GM12878 (cell line): ENCODE measurements around the gene GUCY1A2. TPM values are rescaled to one million over a fixed set of nuclear protein-coding genes. Genes with fewer than 3 reads are reported as not detected.

Experiments
- ATAC-seq: fragments of 200-7000 bp; cut with Tn5 transposase; 3 replicates; pipeline ENCODE4 v1.9.1; 2020; ENCODE audit warnings: mild to moderate bottlenecking, moderate library complexity
- BruUV-seq: library from RNA; stranded (reverse); fragments of 400-500 nt; replicated peaks from 2 replicates; lab custom pipeline; 2021; lab: Mats Ljungman, UMichigan
- CTCF ChIA-PET: fragments of 300-600 bp; sonication (Branson Sonifier 250); formaldehyde crosslinking; extraction: SDS; loops from one replicate; lab custom pipeline; 2021; ENCODE audit warnings: inconsistent platforms; lab: Yijun Ruan, JAX
- POLR2A ChIA-PET: fragments of 350-600 bp; formaldehyde crosslinking; extraction: SDS; loops from one replicate; lab custom pipeline; 2021; ENCODE audit warnings: inconsistent platforms; lab: Charles Lee
- RAD21 ChIA-PET: fragments of 300-600 bp; sonication (Branson Sonifier 250); formaldehyde crosslinking; loops from one replicate; lab custom pipeline; 2023; ENCODE audit warnings: antibody characterized with exemption; ENCODE audit not compliant: unreplicated experiment; lab: Charles Lee
- SMC1A ChIA-PET: fragments of 300-600 bp; sonication (Branson Sonifier 250); formaldehyde crosslinking; loops from one replicate; lab custom pipeline; 2023; ENCODE audit not compliant: unreplicated experiment, uncharacterized antibody; lab: Charles Lee
- DNase-seq: peaks from one replicate; pipeline ENCODE4 v3.0.0-alpha.2; 2011; ENCODE audit warnings: low read depth, low spot score
- FAIRE-seq: peaks from 3 replicates; lab custom pipeline; 2011; peaks lifted over from hg19 to GRCh38; lab: Jason Lieb, UNC
- H2AFZ ChIP-seq: 2 replicates; pipeline ENCODE4 v1.6.0; 2011; ENCODE audit warnings: low read depth, low read length, control low read depth; ENCODE audit not compliant: control insufficient read depth
- H3K27ac ChIP-seq: 2 replicates; pipeline ENCODE4 v1.5.1; 2011; ENCODE audit warnings: control low read depth; ENCODE audit not compliant: control insufficient read depth, insufficient read depth
- H3K27me3 ChIP-seq, 2 experiments: replicated peaks in 1 of 2; 2 replicates each; pipeline versions ENCODE4 v1.6.0 to v1.6.1; 2011; ENCODE audit warnings: low read length in 1 of 2; ENCODE audit not compliant: control insufficient read depth in 2 of 2, insufficient read depth in 2 of 2
- H3K36me3 ChIP-seq, 2 experiments: 2 replicates each; pipeline ENCODE4 v1.5.1; 2011; ENCODE audit warnings: low read length in 1 of 2; ENCODE audit not compliant: control insufficient read depth in 2 of 2, insufficient read depth in 2 of 2
- H3K4me1 ChIP-seq: 2 replicates; pipeline ENCODE4 v1.6.1; 2011; ENCODE audit warnings: mild to moderate bottlenecking, low read length, moderate library complexity, mixed read lengths; ENCODE audit not compliant: control insufficient read depth, insufficient read depth
- H3K4me2 ChIP-seq: 2 replicates; pipeline ENCODE4 v1.6.0; 2011; ENCODE audit warnings: control low read depth; ENCODE audit not compliant: control insufficient read depth, insufficient read depth
- H3K4me3 ChIP-seq: fragments of 200-600 bp; sonication (generic); 2 replicates; pipeline ENCODE4 v1.5.1; 2016
- H3K79me2 ChIP-seq: 2 replicates; pipeline ENCODE4 v1.6.0; 2011; ENCODE audit warnings: low read length; ENCODE audit not compliant: control insufficient read depth, insufficient read depth
- H3K9ac ChIP-seq: 2 replicates; pipeline ENCODE4 v1.8.0; 2011; ENCODE audit warnings: low read length, control low read depth, mixed read lengths; ENCODE audit not compliant: control insufficient read depth, insufficient read depth
- H3K9me3 ChIP-seq: replicated peaks from 3 replicates; pipeline ENCODE4 v1.5.1; 2011; ENCODE audit warnings: mild to moderate bottlenecking, low read length; ENCODE audit not compliant: control insufficient read depth, insufficient read depth
- H4K20me1 ChIP-seq: 2 replicates; pipeline ENCODE4 v1.6.0; 2011; ENCODE audit not compliant: control insufficient read depth, insufficient read depth
- ASH2L ChIP-seq: fragments of 300-600, 200-600 bp; sonication (generic); IDR thresholded peaks from 2 replicates; pipeline ENCODE4 v1.6.1; 2017; ENCODE audit warnings: low read depth, mild to moderate bottlenecking, borderline replicate concordance
- BMI1 ChIP-seq: fragments of 450-650 bp; IDR thresholded peaks from 2 replicates; pipeline ENCODE4 v1.6.1; 2016; ENCODE audit warnings: mild to moderate bottlenecking, moderate library complexity, borderline replicate concordance
- EP300 ChIP-seq, 2 experiments: fragments of 150-350 bp in 1 of 2; IDR thresholded peaks; 2 replicates each; pipeline ENCODE4 v1.6.1; 2011 to 2012; ENCODE audit warnings: low read depth in 2 of 2, low read length in 2 of 2, borderline replicate concordance in 1 of 2, improper control_type of control experiment in 1 of 2, inconsistent platforms in 1 of 2; ENCODE audit not compliant: control insufficient read depth in 1 of 2
- GABPA ChIP-seq: IDR thresholded peaks from 2 replicates; pipeline ENCODE4 v1.6.1; 2014; ENCODE audit warnings: antibody characterized with exemption, low read depth, mild to moderate bottlenecking, inconsistent platforms
- GATAD2B ChIP-seq: fragments of 450-650 bp; conservative IDR thresholded peaks from 2 replicates; pipeline ENCODE4 v1.6.1; 2017; ENCODE audit warnings: low read depth, mild to moderate bottlenecking, moderate library complexity
- IKZF1 ChIP-seq: fragments of 450-650 bp; conservative IDR thresholded peaks from 2 replicates; pipeline ENCODE4 v1.6.1; 2017; ENCODE audit warnings: antibody characterized with exemption, mild to moderate bottlenecking
- NBN ChIP-seq: fragments of 450-650 bp; IDR thresholded peaks from 2 replicates; pipeline ENCODE4 v1.6.1; 2016
- NR2C1 ChIP-seq: fragments of 450-650 bp; IDR thresholded peaks from 2 replicates; pipeline ENCODE4 v1.6.1; 2017; ENCODE audit warnings: antibody characterized with exemption, mild to moderate bottlenecking, moderate library complexity
- PKNOX1 ChIP-seq: fragments of 450-650 bp; IDR thresholded peaks from 2 replicates; pipeline ENCODE4 v1.6.1; 2016; ENCODE audit warnings: mild to moderate bottlenecking
- PML ChIP-seq: IDR thresholded peaks from 2 replicates; pipeline ENCODE4 v1.6.1; 2012; ENCODE audit warnings: low read length, inconsistent platforms
- RB1 ChIP-seq: fragments of 450-650 bp; formaldehyde crosslinking; IDR thresholded peaks from 2 replicates; pipeline ENCODE4 v1.6.1; 2017; ENCODE audit warnings: mild to moderate bottlenecking, borderline replicate concordance
- RBBP5 ChIP-seq: fragments of 200-600 bp; sonication (generic); conservative IDR thresholded peaks from 2 replicates; pipeline ENCODE4 v1.6.1; 2016
- RFX5 ChIP-seq: IDR thresholded peaks from 2 replicates; pipeline ENCODE4 v1.6.1; 2011; ENCODE audit warnings: low read depth, low read length, improper control_type of control experiment
- RUNX3 ChIP-seq: IDR thresholded peaks from 2 replicates; pipeline ENCODE4 v1.6.1; 2012; ENCODE audit warnings: low read length, inconsistent platforms
- SREBF2 ChIP-seq: IDR thresholded peaks from 2 replicates; pipeline ENCODE4 v1.6.1; 2012; ENCODE audit warnings: mild to moderate bottlenecking, low read length
- TBL1XR1 ChIP-seq: IDR thresholded peaks from 2 replicates; pipeline ENCODE4 v1.6.1; 2012; ENCODE audit warnings: low read depth, low read length, improper control_type of control experiment
- YY1 ChIP-seq: IDR thresholded peaks from 2 replicates; pipeline ENCODE4 v1.6.1; 2011; ENCODE audit warnings: low read depth, mild to moderate bottlenecking, low read length
- ZNF384 ChIP-seq: IDR thresholded peaks from 2 replicates; pipeline ENCODE4 v1.6.1; 2012; ENCODE audit warnings: low read depth, mild to moderate bottlenecking, low read length, improper control_type of control experiment, borderline replicate concordance
- in situ Hi-C: fragments of 300-500 bp; cut with MboI; formaldehyde crosslinking; loops from 9 replicates; pipeline ENCODE4 v1.14.3; 2018; ENCODE audit warnings: mixed read lengths
- intact Hi-C: fragments of 100-400 bp; cut with micrococcal nuclease; formaldehyde crosslinking; loops from one replicate; pipeline ENCODE4 v1.14.2; 2022; ENCODE audit not compliant: unreplicated experiment
- polyA plus RNA-seq, 11 experiments: library from polyadenylated mRNA; depleted of rRNA in 4 of 11; unstranded in 6 of 11; stranded (reverse) in 5 of 11; fragments of >200 nt; fragmentation: Nextera tagmentation in 4 of 11; fragmentation: Illumina TruSeq in 1 of 11; extraction: Ambion mirVana in 4 of 11; extraction: Trizol in 1 of 11; gene quantifications; 1 replicate in 1 of 11; 2 replicates in 10 of 11; pipeline versions ENCODE4 v1.2.1 to v1.2.3, GENCODE V29; 2011 to 2016; ENCODE audit warnings: inconsistent platforms in 2 of 11, missing spikeins in 2 of 11, low read depth in 1 of 11
- total RNA-seq, 4 experiments: library from RNA; depleted of rRNA in 3 of 4; stranded (reverse); fragments of >200 nt in 3 of 4; fragmentation: Illumina TruSeq in 1 of 4; extraction: Trizol in 1 of 4; gene quantifications; 2 replicates each; pipeline versions ENCODE4 v1.2.1 to v1.2.3, GENCODE V29; 2013 to 2021
- TF ChIP-seq, protein P1 (sequence below): fragments of 450-650 bp; conservative IDR thresholded peaks from 2 replicates; pipeline ENCODE4 v1.6.1; 2017; ENCODE audit warnings: mild to moderate bottlenecking, moderate library complexity
- TF ChIP-seq, protein P2 (sequence below): fragments of 150-350 bp; IDR thresholded peaks from 2 replicates; pipeline ENCODE4 v1.6.1; 2014; ENCODE audit warnings: mild to moderate bottlenecking, low read depth, low read length

GUCY1A2 gene
- total and polyA plus RNA-seq, 10 of the 15 experiments (the other 5 are each of a cell fraction or from before 2014, with no cell fraction given): under 0.01 to 0.03 (median under 0.01) TPM; not detected in 4

DNA sequence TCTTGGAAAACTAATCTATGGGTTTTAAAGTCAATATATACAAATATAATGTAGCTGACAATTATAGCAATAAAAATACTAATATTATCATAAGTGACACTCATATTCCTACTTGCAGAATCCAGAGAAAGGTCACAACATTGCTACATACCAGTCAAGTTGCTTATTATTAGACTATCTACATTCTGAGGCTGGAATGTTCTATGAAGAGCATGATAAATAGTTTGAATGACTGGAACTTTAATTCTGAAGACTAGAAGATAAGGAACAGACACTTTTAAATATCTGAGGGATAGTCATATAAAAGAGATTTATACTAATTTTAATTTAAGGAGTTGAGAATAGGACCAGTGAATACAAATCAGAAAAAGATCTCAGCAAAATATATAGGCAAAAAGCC lies 146.0 kb downstream of the GUCY1A2 start:
- no peak overlapping the region for H3K27ac ChIP-seq
- SMC1A ChIA-PET: no interaction called here
- no peak overlapping the region for H2AFZ ChIP-seq
- RAD21 ChIA-PET: no interaction called here
- H4K20me1 ChIP-seq: no peaks in the 10 kb centered on the region
- TF ChIP-seq YY1 (no peak), TBL1XR1 (no peak), ASH2L (no peak), PML (no peak), RB1 (no peak), RUNX3 (no peak), RBBP5 (no peak), GATAD2B (no peak), IKZF1 (no peak), ZNF384 (no peak), BMI1 (no peak), PKNOX1 (no peak), NBN (no peak), SREBF2 (no peak), NR2C1 (no peak), EP300 (IDR thresholded peaks at IDR 0.05; ENCODE audit: borderline replicate concordance in 1 of 2, control insufficient read depth in 1 of 2, low read depth in 2 of 2, low read length in 2 of 2) (no peak), RFX5 (no peak), GABPA (no peak)
- TF ChIP-seq, protein P1, sequence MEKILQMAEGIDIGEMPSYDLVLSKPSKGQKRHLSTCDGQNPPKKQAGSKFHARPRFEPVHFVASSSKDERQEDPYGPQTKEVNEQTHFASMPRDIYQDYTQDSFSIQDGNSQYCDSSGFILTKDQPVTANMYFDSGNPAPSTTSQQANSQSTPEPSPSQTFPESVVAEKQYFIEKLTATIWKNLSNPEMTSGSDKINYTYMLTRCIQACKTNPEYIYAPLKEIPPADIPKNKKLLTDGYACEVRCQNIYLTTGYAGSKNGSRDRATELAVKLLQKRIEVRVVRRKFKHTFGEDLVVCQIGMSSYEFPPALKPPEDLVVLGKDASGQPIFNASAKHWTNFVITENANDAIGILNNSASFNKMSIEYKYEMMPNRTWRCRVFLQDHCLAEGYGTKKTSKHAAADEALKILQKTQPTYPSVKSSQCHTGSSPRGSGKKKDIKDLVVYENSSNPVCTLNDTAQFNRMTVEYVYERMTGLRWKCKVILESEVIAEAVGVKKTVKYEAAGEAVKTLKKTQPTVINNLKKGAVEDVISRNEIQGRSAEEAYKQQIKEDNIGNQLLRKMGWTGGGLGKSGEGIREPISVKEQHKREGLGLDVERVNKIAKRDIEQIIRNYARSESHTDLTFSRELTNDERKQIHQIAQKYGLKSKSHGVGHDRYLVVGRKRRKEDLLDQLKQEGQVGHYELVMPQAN: no peak
- TF ChIP-seq, protein P2, sequence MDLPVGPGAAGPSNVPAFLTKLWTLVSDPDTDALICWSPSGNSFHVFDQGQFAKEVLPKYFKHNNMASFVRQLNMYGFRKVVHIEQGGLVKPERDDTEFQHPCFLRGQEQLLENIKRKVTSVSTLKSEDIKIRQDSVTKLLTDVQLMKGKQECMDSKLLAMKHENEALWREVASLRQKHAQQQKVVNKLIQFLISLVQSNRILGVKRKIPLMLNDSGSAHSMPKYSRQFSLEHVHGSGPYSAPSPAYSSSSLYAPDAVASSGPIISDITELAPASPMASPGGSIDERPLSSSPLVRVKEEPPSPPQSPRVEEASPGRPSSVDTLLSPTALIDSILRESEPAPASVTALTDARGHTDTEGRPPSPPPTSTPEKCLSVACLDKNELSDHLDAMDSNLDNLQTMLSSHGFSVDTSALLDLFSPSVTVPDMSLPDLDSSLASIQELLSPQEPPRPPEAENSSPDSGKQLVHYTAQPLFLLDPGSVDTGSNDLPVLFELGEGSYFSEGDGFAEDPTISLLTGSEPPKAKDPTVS: no peak
- no TSS peak for BruUV-seq
- in situ Hi-C loops: no loop called here
- DNase-seq (no peak), FAIRE-seq (no peak), ATAC-seq (no peak)
- H3K9me3 ChIP-seq: no peaks in the 10 kb centered on the region
- POLR2A ChIA-PET: no interaction called here
- H3K79me2 ChIP-seq: no peaks in the 10 kb centered on the region
- no peak overlapping the region for H3K9ac ChIP-seq
- H3K4me1 ChIP-seq: no peaks in the 10 kb centered on the region
- no peaks in the 10 kb centered on the region for H3K27me3 ChIP-seq
- no peak overlapping the region for H3K4me2 ChIP-seq
- H3K36me3 ChIP-seq: no peaks in the 10 kb centered on the region
- H3K4me3 ChIP-seq: no peak overlapping the region
- CTCF ChIA-PET: no interaction called here
- intact Hi-C loops: no loop called here
